SU-DHL-6 (cell line): ENCODE data around the gene CFAP68.

Source experiments
- CTCF ChIP-seq: fragments of 200-600 bp; sonication (generic); IDR thresholded peaks from one replicate; pipeline ENCODE4 v1.5.1; 2017; ENCODE audit warnings: antibody characterized with exemption, mild to moderate bottlenecking, low read length, moderate library complexity; ENCODE audit not compliant: insufficient read depth, poor library complexity, severe bottlenecking
- EZH2phosphoT487 ChIP-seq: fragments of 200-600 bp; sonication (generic), shearing (Covaris generic); conservative IDR thresholded peaks from 2 replicates; pipeline ENCODE4 v1.6.1; 2018; ENCODE audit warnings: mild to moderate bottlenecking, antibody characterized with exemption, low read length, moderate library complexity, mixed read lengths

DNA sequence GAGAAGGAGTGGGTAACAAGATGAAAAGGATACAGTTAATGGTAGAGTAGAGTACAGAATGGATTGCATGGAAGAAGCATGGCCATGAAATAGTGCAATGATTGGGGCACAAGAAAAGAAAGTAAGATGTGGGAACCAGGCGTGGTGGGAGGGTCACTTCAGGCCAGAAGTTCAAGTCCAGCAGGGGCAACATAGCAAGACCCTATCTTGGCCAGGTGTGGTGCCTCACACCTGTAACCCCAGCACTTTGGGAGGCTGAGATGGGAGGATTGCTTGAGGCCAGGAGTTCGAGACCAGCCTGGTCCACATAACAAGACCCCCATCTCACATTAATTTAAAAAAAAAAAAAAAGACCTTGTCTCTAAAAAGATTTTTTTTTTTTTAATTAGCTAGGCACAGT lies 38.0 kb downstream of the CFAP68 start:
- TF ChIP-seq CTCF, result no peak
- TF ChIP-seq EZH2phosphoT487, result no peak
